ENCODE measurements around the gene RAPGEF5.

- TF ChIP-seq EP300 (IDR thresholded peaks at IDR 0.05) (no peak), POLR2A (IDR thresholded peaks at IDR 0.05; ENCODE audit: low read depth) (no peak)
Measured at GRCh38 chr7:22088827-22089226, 268.1 kb downstream of the RAPGEF5 start.

Data from esophagus muscularis mucosa (tissue), 2 donors.